ENCODE results near the gene FNBP1. TPM values are rescaled to one million over a fixed set of nuclear protein-coding genes. Genes with fewer than 3 reads are reported as not detected.

FNBP1 gene
- total and polyA plus RNA-seq, 2 of the 8 experiments (the other 6 are each of a cell fraction or from before 2014, with no cell fraction given): 7.2 to 40.9 TPM

GRCh38 chr9:129999141-129999510 is 43.9 kb downstream of the FNBP1 start:
- H3K27me3 ChIP-seq (replicated peaks in 1 of 4; ENCODE audit: control insufficient read depth in 3 of 4, extremely low read depth in 1 of 4, insufficient read depth in 3 of 4, low read length in 3 of 4): no peaks in the 10 kb centered on the region
- H3K4ac ChIP-seq (replicated peaks; ENCODE audit: insufficient read length, low read depth, low read length): no peak overlapping the region
- H3K14ac ChIP-seq (ENCODE audit: insufficient read length): no peak overlapping the region
- H3K4me3 ChIP-seq (ENCODE audit: extremely low read depth in 1 of 4, insufficient read depth in 2 of 4, low read depth in 3 of 4, low read length in 4 of 4): no peak overlapping the region
- H3K4me2 ChIP-seq (ENCODE audit: insufficient read depth in 1 of 2, low read depth in 2 of 2, low read length in 2 of 2): no peak overlapping the region
- H2BK15ac ChIP-seq (ENCODE audit: low read length): no peak overlapping the region
- CTCF ChIA-PET (ENCODE audit: partially characterized antibody): interaction anchor here (1.0 to 1.3 kb wide), 2 partner anchors 40 to 75 kb away, joined by 3 read pairs; no protein-coding TSS in a partner anchor
- H3K79me2 ChIP-seq (ENCODE audit: control insufficient read depth in 1 of 2, insufficient read depth in 2 of 2, low read length in 2 of 2): no peaks in the 10 kb centered on the region; a peak in 1 of 4 replicates
- no peak for FAIRE-seq
- H3K79me1 ChIP-seq (ENCODE audit: low read depth, low read length): no peaks in the 10 kb centered on the region
- POLR2A ChIA-PET (ENCODE audit: partially characterized antibody): interaction anchor here (0.9 kb wide), 1 partner anchor 21 kb away, joined by 3 read pairs; no protein-coding TSS in a partner anchor
- no peak overlapping the region for H4K5ac ChIP-seq (ENCODE audit: insufficient read length, low read depth, low read length)
- no peak overlapping the region for H3K56ac ChIP-seq (replicated peaks; ENCODE audit: insufficient read length, low read depth, low read length)
- no peak overlapping the region for H3K18ac ChIP-seq (ENCODE audit: extremely low read depth, low read length)
- no peak overlapping the region for H2AK5ac ChIP-seq (ENCODE audit: low read depth, low read length)
- no peak overlapping the region for H3K27ac ChIP-seq (ENCODE audit: low read depth, low read length)
- peaks cover 0 to 3% (median 1%) of the 10 kb centered on the region in 4 experiments; a peak in 2 of 7 replicates for H3K4me1 ChIP-seq (replicated peaks in 1 of 4; ENCODE audit: control insufficient read depth in 3 of 4, insufficient read depth in 4 of 4, low read length in 3 of 4)
- no peak overlapping the region for H2BK20ac ChIP-seq (ENCODE audit: low read length)
- no peak overlapping the region for H3K23ac ChIP-seq (ENCODE audit: insufficient read length)
- no peaks in the 10 kb centered on the region for H3K36me3 ChIP-seq (ENCODE audit: control insufficient read depth in 2 of 4, insufficient read depth in 4 of 4, low read length in 3 of 4)
- no peaks in the 10 kb centered on the region for H3K23me2 ChIP-seq (ENCODE audit: low read depth, low read length)
- H3K9me3 ChIP-seq (ENCODE audit: insufficient read depth in 2 of 2, low read depth in 1 of 2, low read length in 1 of 2): no peaks in the 10 kb centered on the region
- H2BK5ac ChIP-seq (ENCODE audit: low read depth, low read length): no peak overlapping the region
- no peak for DNase-seq (ENCODE audit: low read depth in 1 of 2, low spot score in 2 of 2)
- TF ChIP-seq YY1 (IDR thresholded peaks at IDR 0.05; ENCODE audit: low read depth, low read length): no peak
- no peak for TF ChIP-seq SIX5 (IDR thresholded peaks at IDR 0.05; ENCODE audit: low read depth, low read length)
- no peak for TF ChIP-seq ASH2L (IDR thresholded peaks at IDR 0.05; ENCODE audit: low read length)
- no peak for TF ChIP-seq EP300 (IDR thresholded peaks at IDR 0.05; ENCODE audit: borderline replicate concordance in 1 of 2, low read depth in 2 of 2, low read length in 2 of 2)
- no peak for TF ChIP-seq USF2 (IDR thresholded peaks at IDR 0.05; ENCODE audit: low read length)
- no peak overlapping the region for H4K8ac ChIP-seq (ENCODE audit: extremely low read depth, insufficient read depth, low read length)
- H2AFZ ChIP-seq (ENCODE audit: low read length): no peak overlapping the region
- H2BK120ac ChIP-seq (replicated peaks; ENCODE audit: low read depth, low read length): no peak overlapping the region
- peaks cover 0 to 2% of the 10 kb centered on the region in 2 experiments for H4K20me1 ChIP-seq (replicated peaks in 1 of 2; ENCODE audit: control insufficient read depth in 1 of 2, insufficient read depth in 2 of 2, low read length in 2 of 2)
- no peak overlapping the region for H3K9ac ChIP-seq (replicated peaks in 1 of 4; ENCODE audit: extremely low read depth in 1 of 4, low read depth in 3 of 4, low read length in 3 of 4)
- H4K91ac ChIP-seq (replicated peaks; ENCODE audit: insufficient read length, low read length): no peak overlapping the region
- H2BK12ac ChIP-seq (ENCODE audit: low read depth, low read length): no peak overlapping the region
- 90% methylated on average over 5 of the region's 5 CpGs; no CpG with 5 or more reads in 1 of the 2 experiments for WGBS, 2 experiments (ENCODE audit: extremely low coverage in 1 of 2, insufficient coverage in 1 of 2, insufficient read length in 1 of 2, insufficient replicate concordance in 2 of 2, low coverage in 1 of 2, low lambda C conversion rate in 2 of 2, missing lambda C conversion rate in 1 of 2)
